CD4-positive, alpha-beta T cell treated with Interleukin-15 for 4 hours (primary cell): ENCODE results near the gene TDRD1.

Experiments used
- DNase-seq: peaks from one replicate; pipeline ENCODE4 v3.0.0-alpha.2; 2020; ENCODE audit warnings: low spot score

TDRD1 gene

DNA sequence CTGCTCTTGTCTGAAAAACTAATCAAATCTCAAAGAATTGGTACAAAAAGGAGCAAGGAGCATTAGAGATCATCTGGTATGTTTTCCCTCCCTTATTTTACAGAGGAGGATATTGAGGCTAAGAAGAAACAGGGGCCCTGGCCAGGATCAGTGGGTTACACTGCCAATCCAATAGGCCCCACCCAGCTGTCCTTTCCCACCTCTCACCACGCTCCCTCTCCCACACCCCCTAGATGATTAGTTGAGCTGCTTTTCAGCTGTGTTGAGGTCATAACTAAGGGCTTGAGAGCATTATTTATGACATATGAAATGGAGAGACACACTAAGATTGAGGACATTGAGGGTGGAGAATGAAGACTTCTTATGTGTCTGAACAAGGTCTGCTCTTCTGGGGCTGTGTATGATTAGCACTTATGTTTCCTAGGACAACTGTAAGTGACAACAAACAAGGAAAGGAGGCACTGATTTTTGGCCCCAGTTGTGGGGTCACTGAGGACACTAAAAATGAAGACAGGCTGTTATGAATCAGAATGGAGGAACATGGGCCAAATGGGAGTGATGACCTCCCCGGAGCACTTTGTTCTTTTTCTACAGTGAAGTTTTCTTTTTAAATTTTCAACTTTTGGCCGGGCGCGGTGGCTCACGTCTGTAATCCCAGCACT, 86.4 kb downstream of the TDRD1 start:
- no peak for DNase-seq

DNA sequence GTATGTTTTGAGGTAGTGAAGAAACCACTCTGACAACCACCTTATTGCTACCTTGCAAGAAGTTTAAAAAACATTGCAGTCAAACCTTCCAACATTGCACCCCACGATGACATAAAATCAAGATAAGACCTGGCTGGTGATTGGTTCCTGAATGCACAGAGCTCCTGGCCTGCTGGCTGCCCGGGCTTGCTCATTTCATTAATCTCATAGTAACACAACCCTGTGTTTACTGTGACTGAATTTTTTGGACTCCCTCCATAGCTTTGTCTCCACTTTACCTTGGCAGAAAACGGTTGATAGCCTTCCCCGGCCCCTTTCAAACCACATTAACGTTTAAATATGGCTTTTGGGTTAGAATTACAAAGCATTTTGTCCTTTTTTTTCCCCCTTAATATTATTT, 87.4 kb downstream of the TDRD1 start:
- DNase-seq = no peak

DNA sequence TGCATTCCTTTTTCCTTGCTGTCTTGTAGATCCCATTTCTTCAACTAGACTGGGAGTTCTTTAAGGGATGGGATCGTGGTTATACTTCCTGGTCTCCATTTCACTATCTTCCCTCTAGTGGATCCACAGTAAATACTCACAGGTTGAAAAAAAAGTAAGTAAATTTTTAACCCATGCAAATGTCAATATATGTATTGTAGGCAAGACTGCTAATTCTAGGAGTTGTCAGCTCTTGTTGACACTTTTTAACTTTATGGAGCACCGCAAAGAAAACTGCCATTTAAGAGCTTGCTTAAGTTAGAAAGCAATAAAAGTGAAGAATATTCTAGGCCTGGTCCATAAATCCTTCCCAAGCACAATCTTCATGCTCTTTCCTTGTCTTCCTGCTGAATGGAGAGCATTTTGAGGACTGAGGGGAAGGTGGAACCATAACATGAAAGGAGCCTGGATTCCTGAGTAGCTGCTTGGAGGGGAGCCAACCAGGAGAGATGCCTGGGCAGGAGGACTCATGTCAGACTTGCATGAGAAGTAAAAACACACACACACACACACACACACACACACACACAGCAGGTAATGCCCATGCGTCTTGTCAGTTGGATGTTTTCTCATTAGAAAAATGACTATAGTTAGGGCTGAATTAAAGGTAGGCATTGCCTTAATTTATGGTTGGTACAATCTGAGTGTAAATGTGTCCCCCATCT, 92.1 kb downstream of the TDRD1 start:
- no peak for DNase-seq

GRCh38 chr10:114271779-114272167, 92.6 kb downstream of the TDRD1 start:
- no peak for DNase-seq

DNA sequence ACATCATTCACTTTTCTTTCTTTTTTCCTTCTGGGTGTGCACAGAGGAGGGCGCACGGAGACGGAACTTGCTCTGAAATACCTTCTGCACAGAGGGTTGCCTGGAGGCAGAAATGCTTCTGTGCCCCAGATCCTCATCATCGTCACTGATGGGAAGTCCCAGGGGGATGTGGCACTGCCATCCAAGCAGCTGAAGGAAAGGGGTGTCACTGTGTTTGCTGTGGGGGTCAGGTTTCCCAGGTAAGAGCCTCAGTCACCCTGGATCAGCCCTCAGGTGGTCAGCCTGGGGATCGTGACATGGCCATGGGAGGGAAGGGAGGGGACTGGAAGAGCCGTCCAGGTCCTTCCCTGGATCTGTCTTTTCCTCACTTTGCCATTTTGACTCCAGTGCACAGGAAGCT, 93.5 kb downstream of the TDRD1 start:
- DNase-seq = no peak

DNA sequence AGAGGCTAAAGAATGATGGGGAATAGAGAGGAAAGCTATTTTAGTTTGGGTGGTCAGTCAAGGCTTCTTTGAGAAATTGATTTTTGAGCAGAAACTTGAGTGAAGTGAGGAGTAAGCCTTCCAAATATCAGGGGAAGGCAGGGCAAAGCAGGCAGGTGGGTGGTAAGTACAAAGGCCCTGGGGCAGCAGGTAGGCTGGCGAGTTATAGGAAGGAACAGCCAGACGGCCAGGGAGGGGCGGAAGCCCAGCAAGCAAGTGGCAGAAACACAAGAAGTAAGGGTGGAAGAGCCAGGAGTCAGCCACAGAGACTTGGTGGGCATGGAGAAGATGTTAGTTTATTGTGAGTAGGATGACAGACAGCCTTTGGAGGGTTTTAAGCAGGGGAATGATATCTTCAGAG, 94.8 kb downstream of the TDRD1 start:
- no peak for DNase-seq

DNA sequence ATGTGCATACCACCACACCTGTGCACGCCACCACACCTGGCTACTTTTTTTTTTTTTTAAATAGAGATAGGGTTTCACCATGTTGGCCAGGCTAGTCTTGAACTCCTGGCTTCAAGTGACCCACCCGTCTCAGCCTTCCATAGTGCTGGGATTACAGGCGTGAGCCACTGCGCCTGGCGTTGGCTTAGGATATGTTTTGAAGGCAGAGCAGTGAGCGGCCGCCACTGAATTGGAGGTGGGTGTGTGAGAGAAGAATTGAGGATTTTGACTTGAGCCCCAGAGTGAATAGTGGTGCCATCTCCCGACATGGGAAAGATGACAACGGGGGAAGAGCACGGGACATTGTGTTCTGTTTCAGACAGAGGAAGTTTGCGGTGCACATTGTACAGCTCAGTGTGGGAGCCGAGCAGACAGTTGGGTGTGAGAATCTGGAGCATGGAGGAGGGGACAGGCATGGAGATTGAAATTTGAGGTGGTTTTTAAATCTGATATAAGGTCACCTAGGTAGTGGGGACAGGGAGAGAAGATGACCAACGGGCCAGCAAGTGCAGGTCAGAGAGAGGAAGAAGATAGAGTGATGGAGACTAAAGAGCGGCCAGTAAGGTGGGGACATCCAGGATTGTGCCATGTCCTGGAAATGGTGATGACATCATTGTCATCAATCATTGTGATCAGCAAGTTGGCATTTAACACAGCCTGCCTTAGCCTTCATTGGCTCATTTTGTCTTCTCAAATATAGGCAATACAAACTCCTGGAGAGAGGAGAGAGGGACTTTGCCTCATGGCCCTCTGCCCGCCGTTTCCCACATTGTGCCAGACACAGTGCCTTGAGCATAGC, 95.7 kb downstream of the TDRD1 start:
- no peak for DNase-seq

GRCh38 chr10:114276066-114276465, 96.9 kb downstream of the TDRD1 start:
- DNase-seq = no peak

DNA sequence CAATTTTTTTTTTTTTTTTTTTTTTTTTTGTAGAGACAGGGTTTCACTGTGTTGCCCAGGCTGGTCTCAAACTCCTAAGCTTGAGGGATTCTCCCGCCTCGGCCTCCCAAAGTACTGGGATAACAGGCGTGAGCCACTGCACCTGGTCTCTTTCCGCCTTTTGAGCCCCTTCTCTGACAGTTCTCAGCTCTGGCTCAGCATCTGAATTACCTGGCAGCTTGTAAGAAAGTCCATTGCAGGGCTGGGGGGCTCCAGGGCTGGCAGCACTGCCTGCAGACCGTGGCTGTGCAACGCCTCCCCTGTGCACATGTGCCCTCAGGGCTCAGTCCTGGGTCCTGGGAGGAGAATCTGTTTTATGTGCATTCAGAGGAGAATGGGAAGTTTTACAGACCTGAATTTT, 97.5 kb downstream of the TDRD1 start:
- DNase-seq = no peak

DNA sequence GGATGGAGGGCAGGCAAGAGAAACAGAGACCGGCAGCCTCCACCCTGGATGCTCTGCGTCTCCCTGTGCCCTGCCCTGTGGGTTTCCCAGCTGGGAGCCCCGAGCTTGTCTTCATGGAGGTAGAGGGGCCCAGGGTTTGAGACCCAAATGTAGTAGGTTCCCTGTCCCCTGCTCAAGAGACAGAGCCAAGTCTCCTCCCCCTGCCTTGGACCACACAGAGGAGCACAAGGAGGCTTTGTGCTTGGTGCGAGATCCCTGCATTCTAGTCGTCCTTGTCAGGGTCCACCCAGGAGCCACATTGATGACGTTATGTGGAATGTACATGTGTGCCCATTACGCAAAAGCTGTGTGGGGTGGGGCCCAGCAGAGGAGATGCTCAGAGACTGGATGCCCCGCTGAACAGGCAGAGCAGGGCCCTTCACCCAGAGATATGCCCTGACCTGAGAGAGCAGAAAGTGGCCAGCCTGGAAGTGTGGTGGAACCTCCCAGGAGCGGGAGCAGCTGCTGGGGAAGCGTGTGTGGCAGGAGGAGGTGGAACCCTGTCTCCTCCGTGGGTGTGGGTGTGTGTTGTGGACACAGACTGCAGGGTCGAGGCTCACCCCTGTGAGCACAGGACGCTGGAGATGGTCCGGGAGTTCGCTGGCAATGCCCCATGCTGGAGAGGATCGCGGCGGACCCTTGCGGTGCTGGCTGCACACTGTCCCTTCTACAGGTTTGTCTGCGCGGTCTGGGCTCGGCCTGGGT, 99.2 kb downstream of the TDRD1 start:
- no peak for DNase-seq

- no peak for DNase-seq
Measured at GRCh38 chr10:114278884-114279191, 99.7 kb downstream of the TDRD1 start.

DNA sequence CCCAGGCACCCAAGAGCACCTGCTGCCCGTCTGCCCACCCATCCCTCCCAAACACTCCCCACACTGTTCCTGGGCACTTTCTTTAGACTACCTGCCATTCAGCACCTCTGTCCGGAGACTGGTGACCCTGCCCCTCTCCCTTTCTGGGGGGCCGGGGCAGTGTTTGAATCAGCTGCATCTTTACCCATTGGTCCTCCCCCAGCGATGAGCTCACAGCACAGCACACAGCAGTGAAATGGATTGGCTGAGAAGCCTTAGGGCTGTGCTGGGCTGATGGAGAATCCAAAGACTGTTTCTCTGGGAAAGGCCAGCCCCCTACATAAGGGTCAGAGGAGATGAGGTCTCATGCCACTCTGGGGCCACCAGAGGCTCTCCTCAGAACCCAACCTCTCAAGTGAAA, 100.1 kb downstream of the TDRD1 start:
- DNase-seq = no peak

GRCh38 chr10:114279901-114280644, 100.9 kb downstream of the TDRD1 start:
- no peak for DNase-seq

- DNase-seq = no peak
Measured at GRCh38 chr10:114281006-114281405, 101.9 kb downstream of the TDRD1 start.

DNA sequence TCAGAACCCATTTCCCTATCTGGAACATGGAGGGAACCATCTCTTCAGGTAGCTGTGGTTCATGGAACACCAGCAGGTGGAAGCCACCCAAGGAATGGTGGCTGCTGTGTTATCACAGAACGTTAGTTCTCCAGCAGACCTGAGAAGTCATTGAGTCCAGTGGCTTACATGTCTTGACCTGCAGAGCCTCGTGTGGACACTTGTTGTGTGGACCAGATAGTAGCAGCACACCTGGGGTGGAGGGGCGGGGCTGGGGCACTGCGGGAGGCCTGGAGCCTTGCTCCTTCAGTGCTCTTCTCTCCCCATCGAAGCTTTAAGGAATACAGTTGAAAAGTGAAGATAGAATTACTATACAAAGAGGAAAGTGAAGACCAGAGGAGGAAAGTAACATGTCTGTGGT, 102.3 kb downstream of the TDRD1 start:
- DNase-seq = no peak
